GM12892 (cell line): Measurements from ENCODE around the gene KCNIP1.

ENCODE experiments used
- POLR2A ChIP-seq: IDR thresholded peaks from 2 replicates; pipeline ENCODE4 v1.6.1; 2011; ENCODE audit warnings: low read depth, low read length, control low read depth
- TAF1 ChIP-seq: IDR thresholded peaks from 2 replicates; pipeline ENCODE4 v1.6.1; 2011; ENCODE audit warnings: low read depth, mild to moderate bottlenecking, control low read depth, low read length, borderline replicate concordance

GRCh38 chr5:170642066-170642735, 138.4 kb downstream of the KCNIP1 start:
- no peak for TF ChIP-seq POLR2A
- no peak for TF ChIP-seq TAF1
